NOMO-1 treated with DMSO at 0.1 percent for 48 hours (cell line): ENCODE data around the gene KIAA0319L.
"Not testable (repeated sequence)": the region's sequence is repeated elsewhere in the genome, so short reads cannot be mapped to it uniquely, and the experiment has no call there.

ENCODE experiments used
- DNase-seq: peaks from one replicate; lab custom pipeline; 2025; ENCODE audit not compliant: unreplicated experiment; lab: John Stamatoyannopoulos, UW

Gene KIAA0319L

GRCh38 chr1:35557118-35557610, at the start of gene KIAA0319L:
TSS of gene KIAA0319L (minus strand) at chr1:35557403. CDS start at chr1:35554491, 2,912 bp downstream.
- DNase-seq, result peak; percentile 74

GRCh38 chr1:35605867-35606182, 48.6 kb upstream of the KIAA0319L start:
- DNase-seq, result no peak

DNA sequence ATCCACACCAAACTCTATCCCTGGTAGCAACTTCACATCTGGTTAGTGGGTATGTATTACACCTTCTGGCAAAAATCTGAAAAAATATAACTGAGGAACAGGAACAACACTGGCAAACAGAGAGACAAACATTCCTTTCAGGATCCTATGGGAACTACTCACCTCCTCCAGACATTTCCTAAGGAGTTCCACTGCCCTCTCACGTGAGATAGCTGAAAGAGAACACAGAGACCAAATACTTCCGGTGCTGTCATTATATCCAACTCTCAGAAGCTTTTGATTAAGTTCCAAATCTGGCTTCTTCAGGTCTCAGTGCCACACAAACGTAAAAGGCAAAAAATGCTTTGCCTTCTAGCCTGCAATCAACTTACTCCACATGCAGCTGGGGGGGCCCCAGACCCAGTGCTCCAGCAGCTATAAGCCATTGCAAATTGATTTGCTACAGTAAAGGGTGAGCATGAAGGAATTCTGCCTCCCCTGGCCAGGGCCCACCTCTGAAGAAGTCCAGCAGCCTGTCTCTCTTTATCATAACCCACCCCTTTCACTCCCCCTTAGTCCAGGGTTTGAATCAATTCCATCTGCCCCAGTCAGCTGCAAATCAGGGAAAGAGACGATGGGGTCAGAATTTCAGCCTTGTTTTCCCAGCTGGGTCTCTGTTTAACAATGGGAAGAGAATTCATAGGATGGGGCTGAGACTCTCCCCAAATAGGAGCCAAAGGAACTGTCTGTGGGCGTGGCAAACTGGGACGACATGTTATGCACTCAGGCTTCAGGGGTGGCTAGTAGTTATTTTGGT, 48.1 kb upstream of the KIAA0319L start:
- DNase-seq, result no peak

GRCh38 chr1:35603941-35604340, 46.7 kb upstream of the KIAA0319L start:
- DNase-seq, result no peak

- no peak for DNase-seq
These were observed 46.3 kb upstream of the KIAA0319L start for GRCh38 chr1:35603468-35603867.

GRCh38 chr1:35600593-35600992, 43.4 kb upstream of the KIAA0319L start:
- no peak for DNase-seq

DNA sequence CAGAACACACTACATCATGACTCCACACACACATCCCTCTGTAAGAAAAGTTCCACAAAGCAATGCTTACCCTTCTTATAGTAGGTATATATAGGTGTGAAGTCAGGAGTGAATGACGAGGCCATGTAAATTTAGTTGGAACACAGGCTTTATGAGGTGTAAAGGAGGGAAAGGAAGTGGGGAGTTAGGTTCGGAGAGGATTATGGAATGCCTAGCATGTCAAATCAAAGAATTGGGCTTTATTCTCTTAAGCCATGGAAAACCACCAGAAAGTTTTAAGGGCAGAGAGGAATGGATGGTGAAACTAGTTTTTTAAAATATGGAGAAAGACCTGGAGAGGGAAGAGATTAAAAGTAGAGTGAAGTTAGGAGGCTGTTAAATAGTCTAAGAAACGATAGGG, 42.2 kb upstream of the KIAA0319L start:
- no peak for DNase-seq

DNA sequence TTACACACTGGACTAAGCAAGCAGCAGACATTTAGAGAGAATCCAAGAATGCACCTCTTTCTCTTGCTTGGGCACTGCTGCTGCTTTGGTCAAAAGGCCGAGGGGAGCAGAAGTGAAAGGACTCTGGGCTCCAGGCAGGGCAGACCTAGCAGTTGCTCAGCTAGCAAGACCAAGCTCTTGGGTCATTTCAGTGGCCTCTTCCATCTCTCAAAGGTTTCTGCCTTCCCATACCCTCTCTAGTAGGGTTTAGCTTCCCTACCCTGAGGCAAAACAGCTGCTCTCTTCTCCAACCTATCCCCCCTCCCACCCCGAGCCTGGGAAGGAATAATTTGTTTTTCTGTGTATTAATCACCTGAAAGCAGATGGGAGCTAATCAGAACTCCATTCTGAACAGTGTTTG, 41.7 kb upstream of the KIAA0319L start:
- no peak for DNase-seq

- no peak for DNase-seq
These were observed 40.7 kb upstream of the KIAA0319L start for GRCh38 chr1:35597870-35598269.

DNA sequence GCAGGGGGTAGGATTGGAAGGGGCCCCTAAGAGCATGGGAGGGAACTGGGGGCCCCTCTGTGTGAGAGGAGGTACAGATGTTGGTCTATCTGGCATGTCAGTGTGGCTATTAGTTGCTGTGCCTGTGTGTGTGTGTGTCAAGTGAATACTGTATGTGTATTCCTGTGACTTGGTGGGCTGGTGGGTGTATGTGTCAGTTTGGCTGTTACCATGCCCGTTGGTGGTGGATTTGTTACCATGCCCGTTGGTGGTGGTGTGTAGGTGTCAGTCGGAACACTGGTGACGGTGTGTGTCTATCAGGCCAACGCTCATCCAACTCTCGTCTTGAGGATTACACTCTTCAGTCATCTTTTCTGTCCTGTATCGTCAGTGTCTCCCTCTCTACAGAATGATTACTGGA, 38.5 kb upstream of the KIAA0319L start:
- no peak for DNase-seq

DNA sequence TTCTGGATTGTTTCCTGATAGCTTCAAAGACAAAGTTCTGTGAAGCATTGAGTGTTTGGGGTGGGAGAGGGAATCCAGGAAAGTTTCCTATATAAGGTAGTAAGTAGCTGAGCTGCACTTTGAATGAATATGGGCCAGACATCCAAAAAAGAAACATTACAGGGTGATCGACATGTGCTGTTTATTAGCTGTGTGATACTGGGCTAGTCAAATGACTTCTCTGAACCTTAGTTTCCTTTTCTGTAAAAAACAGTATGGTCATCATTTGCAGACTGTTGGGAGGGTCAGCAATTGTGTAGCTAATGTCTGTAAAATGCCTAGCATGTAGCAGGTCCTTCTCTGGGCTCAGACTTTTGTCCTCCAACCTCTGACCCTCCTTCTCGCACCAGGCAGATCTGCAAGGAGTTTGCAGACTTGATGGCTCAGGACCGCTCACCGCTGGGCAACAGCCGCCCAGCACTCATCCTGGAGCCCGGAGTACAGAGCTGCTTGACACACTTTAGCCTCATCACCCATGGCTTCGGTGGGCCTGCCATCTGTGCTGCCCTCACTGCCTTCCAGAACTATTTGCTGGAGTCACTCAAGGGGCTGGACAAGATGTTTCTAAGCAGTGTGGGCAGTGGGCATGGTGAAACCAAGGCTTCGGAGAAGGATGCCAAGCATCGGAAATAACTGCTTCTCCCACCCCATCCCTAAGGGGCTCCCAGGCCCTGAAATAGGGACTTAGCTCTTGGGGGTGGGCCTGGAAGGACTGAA, 37.0 kb upstream of the KIAA0319L start:
- no peak for DNase-seq

GRCh38 chr1:35592991-35593769, 36.0 kb upstream of the KIAA0319L start:
- peak; percentile 14 for DNase-seq

DNA sequence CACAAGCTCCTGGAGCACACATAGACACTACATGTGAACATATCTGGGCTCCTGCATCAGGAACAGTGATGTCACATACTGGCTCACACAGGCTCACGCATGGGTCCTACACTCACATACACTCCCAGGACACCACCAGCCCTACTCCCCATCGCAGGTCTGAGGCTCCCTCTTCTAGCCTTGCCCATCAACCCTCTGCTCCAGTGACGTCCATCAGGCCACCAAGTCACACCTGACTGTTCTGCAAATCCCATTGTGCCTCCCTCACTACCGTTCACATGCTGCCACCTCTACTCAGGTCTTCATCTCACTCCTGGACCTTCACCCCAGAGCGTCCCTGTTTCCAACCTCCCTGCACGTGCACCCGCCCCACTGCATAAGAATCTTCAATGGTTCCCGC, 34.0 kb upstream of the KIAA0319L start:
- DNase-seq, result no peak

DNA sequence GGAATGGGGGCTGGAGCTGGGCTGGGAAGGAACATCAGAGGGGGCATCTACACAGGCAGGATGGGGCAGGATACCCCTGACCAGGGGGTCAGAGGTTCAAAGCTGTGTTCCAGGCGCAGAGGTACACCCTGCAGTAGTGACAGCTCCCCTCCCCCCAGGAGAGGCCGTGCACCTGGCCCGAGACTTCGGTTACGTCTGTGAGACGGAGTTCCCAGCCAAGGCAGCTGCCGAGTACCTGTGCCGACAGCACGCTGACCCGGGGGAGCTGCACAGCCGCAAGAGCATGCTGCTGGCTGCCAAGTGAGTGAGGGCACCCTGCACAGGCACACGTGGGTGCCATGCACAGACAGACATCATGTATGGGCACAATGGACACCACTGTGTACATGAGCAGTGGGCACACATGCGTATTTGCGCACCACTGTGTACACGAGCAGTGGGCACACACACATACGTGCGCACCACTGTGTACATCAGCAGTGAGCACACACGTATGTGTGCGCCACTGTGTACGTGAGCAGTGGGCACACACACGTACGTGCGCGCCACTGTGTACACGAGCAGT, 33.4 kb upstream of the KIAA0319L start:
- DNase-seq, result no peak

GRCh38 chr1:35589516-35590427, 32.6 kb upstream of the KIAA0319L start:
- no peak for DNase-seq

- no peak for DNase-seq
These were observed 31.2 kb upstream of the KIAA0319L start for GRCh38 chr1:35588197-35588910.

DNA sequence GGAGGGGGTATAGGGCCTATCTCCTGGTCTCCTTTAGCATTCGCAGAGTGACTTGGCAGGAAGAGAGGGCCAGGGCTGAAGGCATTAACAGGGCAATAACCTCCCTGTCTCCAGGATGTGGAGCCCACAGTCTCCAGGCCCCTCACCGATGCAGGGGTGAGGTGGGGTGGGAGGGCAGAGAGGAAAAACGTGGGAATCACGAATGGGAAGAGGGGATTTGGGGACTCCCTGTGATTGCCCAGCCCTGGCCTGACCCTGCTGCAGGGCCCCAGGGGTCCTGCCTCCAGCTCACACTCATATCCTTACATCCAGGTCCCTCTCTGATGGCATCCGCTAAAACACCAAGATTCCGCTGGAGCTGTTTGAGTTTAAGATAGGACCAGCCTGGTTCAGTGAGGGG, 30.5 kb upstream of the KIAA0319L start:
- DNase-seq, result no peak

- DNase-seq, result no peak
These were observed 29.6 kb upstream of the KIAA0319L start for GRCh38 chr1:35586808-35587207.

DNA sequence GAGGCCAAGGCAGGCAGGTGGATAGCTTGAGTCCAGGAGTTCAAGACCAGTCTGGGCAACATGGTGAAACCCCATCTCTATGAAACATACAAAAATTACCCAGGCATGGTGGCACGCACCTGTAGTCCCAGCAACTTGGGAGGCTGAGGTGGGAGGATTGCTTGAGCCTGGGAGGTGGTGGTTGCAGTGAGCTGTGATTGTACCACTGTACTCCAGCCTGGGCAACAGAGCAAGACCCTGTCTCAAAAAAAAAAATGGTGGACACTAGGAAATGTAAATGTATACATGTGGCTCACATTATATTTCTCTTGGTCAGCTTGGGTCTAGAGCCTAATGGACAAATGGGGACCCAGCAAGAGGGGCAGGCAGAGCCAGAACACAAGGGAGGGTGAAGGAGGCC, 28.6 kb upstream of the KIAA0319L start:
- DNase-seq, result not testable (repeated sequence)

- no peak for DNase-seq
These were observed 28.1 kb upstream of the KIAA0319L start for GRCh38 chr1:35585281-35585680.
